ENCODE data around the gene GCLM. TPM values are rescaled to one million over a fixed set of nuclear protein-coding genes. Genes with fewer than 3 reads are reported as not detected.
"Not testable (repeated sequence)": the region's sequence is repeated elsewhere in the genome, so short reads cannot be mapped to it uniquely, and the experiment has no call there.

GCLM gene, protein sequence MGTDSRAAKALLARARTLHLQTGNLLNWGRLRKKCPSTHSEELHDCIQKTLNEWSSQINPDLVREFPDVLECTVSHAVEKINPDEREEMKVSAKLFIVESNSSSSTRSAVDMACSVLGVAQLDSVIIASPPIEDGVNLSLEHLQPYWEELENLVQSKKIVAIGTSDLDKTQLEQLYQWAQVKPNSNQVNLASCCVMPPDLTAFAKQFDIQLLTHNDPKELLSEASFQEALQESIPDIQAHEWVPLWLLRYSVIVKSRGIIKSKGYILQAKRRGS
- 10 to 100 TPM; 40.1 to 42.1 TPM for total RNA-seq

DNA sequence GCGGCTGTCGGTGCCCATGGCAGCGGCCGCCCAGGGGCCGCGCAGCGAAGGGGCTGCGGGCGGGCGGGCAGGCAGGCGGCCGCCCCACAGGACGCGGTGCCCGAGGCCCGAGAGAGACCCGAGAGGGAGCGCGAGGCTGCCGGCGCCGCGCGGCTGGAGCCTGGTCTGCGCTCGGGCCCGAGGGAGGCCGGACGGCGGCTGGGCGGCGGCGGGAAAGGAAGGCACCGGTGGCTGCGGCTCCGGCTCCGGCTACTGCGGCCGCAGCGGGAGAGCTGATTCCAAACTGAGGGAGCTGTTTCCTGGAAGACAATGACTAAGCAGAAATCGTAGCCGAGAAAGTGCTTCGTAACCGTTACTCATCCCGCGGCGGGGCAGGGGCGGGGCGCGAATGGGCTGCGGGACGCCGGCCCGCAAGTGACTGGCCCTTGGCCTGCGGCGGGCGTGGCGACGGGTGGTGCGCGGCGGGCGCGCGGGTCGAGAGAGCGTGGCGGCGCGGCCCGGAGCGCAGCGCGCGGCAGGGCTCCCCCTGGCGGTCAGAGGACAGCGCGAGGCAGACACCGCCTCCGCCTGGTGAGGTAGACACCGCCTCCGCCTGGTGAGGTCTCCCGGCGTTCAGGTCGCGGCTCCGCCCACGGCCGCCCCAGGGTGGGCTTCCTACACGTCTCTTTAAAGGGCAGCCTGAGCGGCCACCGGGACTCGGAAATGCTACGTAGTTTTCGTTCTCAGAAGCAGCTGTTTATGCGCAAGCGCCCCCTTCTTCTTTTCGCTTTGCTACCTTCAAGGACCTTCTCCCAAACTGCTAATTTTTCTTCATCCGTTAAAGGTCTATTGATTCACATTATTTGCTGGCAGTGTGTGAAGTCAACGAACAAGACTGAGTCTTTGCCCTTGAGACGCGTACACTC lies at the start of gene GCLM:
TSS of gene GCLM (minus strand) at position 285 of the 905 bp plus-strand sequence. CDS start at position 18, 267 bp downstream.
- no peaks in the 10 kb centered on the region for H3K9me3 Mint-ChIP-seq
- H3K36me3 Mint-ChIP-seq (ENCODE audit: low read depth): peaks cover 3% of the 10 kb centered on the region
- H3K4me3 Mint-ChIP-seq: peak within 1 kb of the TSS; percentile 83
- peak; percentile 91 for DNase-seq
- ChIA-PET CTCF (interaction anchor here (0.6 to 2.6 kb wide), 18 partner anchors 9 to 312 kb away, joined by 3 to 14 read pairs (median 4); partner anchors contain the start of gene DNTTIP2), POLR2A (interaction anchor here (0.7 to 4.0 kb wide), 6 partner anchors 30 to 151 kb away, joined by 3 to 24 read pairs (median 3); partner anchors contain the start of gene DNTTIP2)
- H3K4me1 Mint-ChIP-seq: peaks cover 37% of the 10 kb centered on the region
- peak within 1 kb of the TSS; percentile 86 for H3K27ac Mint-ChIP-seq
- H3K27me3 Mint-ChIP-seq: peaks cover 21% of the 10 kb centered on the region

DNA sequence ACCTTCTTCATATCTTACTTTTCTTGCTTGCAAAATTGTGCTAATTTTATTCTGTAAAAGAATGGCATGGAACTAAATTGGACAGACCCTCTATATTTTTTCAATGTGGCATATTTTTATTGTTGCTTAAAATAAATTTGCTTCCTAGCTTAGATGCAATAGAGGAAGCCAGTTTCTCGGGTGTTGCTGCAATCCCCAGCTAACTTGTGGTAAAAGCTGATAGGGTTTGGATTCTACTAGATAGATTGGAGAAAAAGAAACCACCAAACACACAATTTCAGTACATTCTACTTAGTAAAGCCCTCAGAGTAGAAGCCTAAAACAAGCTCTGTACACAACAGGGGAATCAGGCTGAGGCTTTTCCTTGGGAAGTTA lies 49.5 kb upstream of the GCLM start:
- no peak for DNase-seq
- POLR2A ChIA-PET: no interaction called here
- Mint-ChIP-seq H3K4me3 (no peak overlapping the region), H3K4me1 (no peaks in the 10 kb centered on the region), H3K9me3 (peaks cover 14% of the 10 kb centered on the region), H3K27ac (no peak overlapping the region), H3K27me3 (peaks cover 4% of the 10 kb centered on the region), H3K36me3 (ENCODE audit: low read depth) (no peaks in the 10 kb centered on the region)
- CTCF ChIA-PET: no interaction called here

DNA sequence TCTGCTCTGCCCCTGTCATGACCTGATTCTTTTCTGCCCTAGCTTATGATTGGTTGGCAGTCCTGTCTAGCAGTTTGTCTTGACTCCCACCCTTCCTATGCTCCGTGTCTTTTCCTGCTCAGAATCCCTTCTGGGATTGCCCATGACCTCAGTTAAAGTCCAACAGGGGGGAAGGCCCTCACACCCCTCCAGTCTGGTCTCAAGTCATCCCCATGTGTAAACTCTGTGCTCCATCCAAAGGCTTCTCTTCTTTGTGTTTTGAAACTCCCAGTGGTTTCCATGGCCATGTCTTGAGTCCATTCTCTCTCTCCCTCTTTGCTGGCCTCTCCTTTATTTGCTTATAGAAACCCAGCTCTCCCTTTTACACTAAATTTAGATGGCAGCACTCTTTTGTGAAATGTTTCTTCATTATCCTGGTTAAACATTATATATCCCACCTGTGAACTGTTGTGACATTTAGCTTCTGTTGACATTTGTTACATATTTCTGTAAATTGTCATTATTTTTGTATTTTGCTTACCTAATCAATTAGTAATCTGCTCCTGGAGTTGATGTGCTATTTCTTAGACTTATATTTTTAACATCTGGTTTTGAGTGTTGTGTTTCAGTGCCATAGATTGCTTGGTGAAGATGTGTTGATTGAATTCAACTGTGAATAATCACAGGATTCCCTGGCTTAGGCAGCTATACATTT lies 48.9 kb upstream of the GCLM start:
- POLR2A ChIA-PET: no interaction called here
- peaks cover 14% of the 10 kb centered on the region for H3K9me3 Mint-ChIP-seq

DNA sequence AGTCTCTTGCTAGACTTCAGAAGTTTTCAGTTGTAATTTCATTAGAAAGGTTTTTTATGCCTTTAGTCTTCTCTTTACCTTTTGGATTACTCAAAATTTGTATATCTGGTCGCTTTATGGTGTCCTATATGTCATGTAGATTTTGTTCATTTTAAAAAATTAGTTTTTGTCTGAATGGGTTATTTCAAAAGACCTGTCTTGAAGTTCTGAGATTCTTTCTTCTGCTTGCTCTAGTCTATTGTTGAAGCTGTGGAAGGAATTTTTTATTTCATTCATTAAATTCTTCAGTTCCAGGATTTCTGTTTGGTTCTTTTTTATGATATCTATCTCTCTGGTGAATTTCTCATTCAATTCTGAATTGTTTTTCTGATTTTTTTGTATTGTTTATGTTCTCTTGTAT lies 46.5 kb upstream of the GCLM start:
- peaks cover 23% of the 10 kb centered on the region for H3K9me3 Mint-ChIP-seq
- H3K36me3 Mint-ChIP-seq (ENCODE audit: low read depth): no peaks in the 10 kb centered on the region
- peaks cover 4% of the 10 kb centered on the region for H3K27me3 Mint-ChIP-seq
- CTCF ChIA-PET: no interaction called here
- POLR2A ChIA-PET: no interaction called here
- no peak overlapping the region for H3K4me3 Mint-ChIP-seq
- DNase-seq: no peak
- no peak overlapping the region for H3K27ac Mint-ChIP-seq
- H3K4me1 Mint-ChIP-seq: no peaks in the 10 kb centered on the region

More for the DNA sequence above, 48.9 kb upstream of the GCLM start:
- Mint-ChIP-seq H3K27ac (no peak overlapping the region), H3K27me3 (peaks cover 4% of the 10 kb centered on the region), H3K36me3 (ENCODE audit: low read depth) (no peaks in the 10 kb centered on the region), H3K4me1 (no peaks in the 10 kb centered on the region), H3K4me3 (no peak overlapping the region)
- no peak for DNase-seq
- CTCF ChIA-PET: no interaction called here

DNA sequence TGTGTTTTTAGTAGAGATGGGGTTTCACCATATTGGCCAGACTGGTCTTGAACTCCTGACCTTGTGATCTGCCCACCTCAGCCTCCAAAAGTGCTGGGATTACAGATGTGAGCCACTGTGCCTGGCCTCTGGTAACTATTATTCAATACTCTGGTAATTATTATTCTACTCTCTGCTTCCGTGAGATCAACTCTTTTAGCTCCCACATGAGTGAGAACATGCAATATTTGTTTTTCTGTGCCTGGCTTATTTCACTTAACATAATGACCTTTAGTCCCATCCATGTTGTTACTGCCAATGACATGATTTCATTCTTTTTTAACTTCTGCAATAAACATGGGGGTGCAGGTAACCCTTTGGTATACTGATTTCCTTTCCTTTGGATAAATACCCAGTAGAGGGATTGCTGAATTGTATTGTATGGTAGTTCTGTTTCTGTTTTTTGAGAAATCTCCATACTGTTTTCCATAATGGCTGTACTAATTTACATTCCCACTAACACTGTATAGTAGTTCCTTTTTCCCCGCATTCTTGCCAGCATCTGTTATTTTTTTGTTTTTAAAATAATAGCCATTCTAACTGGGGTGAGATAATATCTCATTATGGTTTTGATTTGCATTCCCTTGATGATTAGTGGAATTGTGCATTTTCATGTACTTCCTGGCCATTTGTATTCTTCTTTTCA lies 37.9 kb upstream of the GCLM start:
- H3K27me3 Mint-ChIP-seq; DNase-seq; CTCF ChIA-PET; H3K4me3 Mint-ChIP-seq; POLR2A ChIA-PET; H3K27ac Mint-ChIP-seq; H3K4me1 Mint-ChIP-seq; H3K36me3 Mint-ChIP-seq (ENCODE audit: low read depth); H3K9me3 Mint-ChIP-seq: not testable (repeated sequence)

DNA sequence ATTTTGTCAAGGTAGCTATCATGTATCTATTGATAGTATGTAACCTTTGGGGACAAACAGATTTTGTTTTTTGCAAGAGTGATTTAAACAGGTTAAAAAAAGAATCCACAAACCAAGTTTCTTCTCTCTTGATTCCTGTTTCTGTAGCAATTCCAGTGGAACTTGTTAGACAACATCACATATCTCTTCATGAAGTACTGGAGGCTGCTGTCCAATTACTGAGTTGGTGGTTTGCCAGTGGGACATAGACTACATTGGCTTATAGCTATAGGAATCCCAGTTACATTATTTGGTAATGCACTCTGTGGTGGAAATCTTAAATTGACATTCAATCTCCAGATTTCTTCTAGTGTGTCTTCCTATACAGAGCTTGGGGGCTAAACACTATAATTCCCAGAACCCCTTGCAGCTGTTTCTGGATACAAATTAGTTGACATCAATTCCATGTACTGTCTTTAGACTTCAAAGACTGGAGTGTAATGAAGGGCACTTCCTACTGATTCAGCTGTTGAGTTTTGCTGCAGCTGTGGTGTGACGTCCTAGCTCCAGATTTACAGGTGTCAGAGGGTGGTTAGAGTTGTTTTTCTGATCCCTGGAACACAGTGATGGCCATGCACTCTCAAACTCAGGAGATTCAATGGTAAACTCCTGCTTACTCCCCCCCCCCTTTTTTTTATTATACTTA lies 29.4 kb upstream of the GCLM start:
- Mint-ChIP-seq H3K27me3 (peaks cover 8% of the 10 kb centered on the region), H3K27ac (no peak overlapping the region), H3K4me1 (no peaks in the 10 kb centered on the region), H3K36me3 (ENCODE audit: low read depth) (no peaks in the 10 kb centered on the region), H3K9me3 (peaks cover 5% of the 10 kb centered on the region), H3K4me3 (no peak overlapping the region)
- POLR2A ChIA-PET: no interaction called here
- no peak for DNase-seq
- CTCF ChIA-PET: no interaction called here

DNA sequence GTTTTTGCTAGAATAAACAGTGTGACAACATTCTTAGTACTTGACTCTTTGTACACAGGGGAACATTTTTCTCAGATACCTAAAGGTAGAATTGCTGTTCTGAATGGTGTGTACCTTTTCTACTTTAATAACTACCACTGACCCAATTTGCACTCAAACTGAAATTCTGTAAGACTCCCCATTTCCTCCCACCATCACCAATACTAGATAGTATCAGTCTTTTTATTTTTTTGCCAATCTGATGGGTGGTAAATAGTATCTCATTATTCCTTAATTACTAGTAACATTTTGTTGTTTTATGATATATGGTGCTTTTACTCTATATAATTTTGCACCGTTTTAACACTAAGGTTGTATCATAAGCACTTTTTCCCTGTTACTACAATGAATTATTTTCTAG lies 28.8 kb upstream of the GCLM start:
- Mint-ChIP-seq H3K4me3 (no peak overlapping the region), H3K27me3 (peaks cover 8% of the 10 kb centered on the region), H3K4me1 (no peaks in the 10 kb centered on the region), H3K27ac (no peak overlapping the region), H3K9me3 (peaks cover 5% of the 10 kb centered on the region), H3K36me3 (ENCODE audit: low read depth) (no peaks in the 10 kb centered on the region)
- no peak for DNase-seq
- POLR2A ChIA-PET: no interaction called here
- CTCF ChIA-PET: no interaction called here

DNA sequence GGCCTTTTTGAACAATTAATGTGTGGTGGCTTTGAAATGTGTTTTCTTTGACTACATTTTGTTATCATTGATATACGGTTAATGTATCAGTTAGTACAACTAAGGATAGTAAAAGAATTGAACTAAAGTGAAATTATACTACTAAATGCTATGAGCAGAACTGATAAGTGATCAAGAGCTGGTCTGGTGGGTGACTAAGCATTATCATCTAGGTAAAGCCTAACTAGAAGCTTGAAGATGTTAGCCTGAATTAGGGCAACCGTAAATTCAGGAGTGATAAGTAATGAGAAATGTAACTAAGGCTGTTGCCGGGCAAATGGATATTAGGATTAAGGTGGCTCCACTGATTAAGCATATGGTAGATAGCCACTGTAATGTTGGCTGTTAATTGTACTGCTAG lies 16.0 kb upstream of the GCLM start:
- H3K4me1 Mint-ChIP-seq: no peaks in the 10 kb centered on the region
- ChIA-PET POLR2A (no interaction called here), CTCF (no interaction called here)
- H3K27me3 Mint-ChIP-seq: peaks cover 20% of the 10 kb centered on the region
- H3K4me3 Mint-ChIP-seq: no peak overlapping the region
- H3K36me3 Mint-ChIP-seq (ENCODE audit: low read depth): no peaks in the 10 kb centered on the region
- H3K27ac Mint-ChIP-seq: no peak overlapping the region
- peaks cover 9% of the 10 kb centered on the region for H3K9me3 Mint-ChIP-seq
- no peak for DNase-seq

DNA sequence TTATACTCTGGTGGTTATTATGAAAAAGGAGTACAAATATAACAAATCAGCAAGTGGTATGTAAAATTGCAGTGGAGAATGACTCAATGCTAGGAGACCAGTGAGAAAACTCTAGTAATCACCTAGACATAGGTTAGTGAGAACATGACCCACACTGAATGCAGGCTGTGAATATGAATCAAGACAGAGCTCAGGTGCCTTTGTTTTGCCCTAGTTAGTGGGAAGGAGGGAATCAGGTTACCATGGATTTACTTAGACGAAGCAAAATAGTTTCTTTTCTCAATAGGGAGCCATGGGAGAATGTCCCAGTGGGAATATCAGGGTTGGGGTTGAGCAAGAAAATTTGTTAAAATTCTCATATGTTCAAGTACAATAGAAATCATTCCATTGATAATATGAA lies 10.6 kb upstream of the GCLM start:
- ChIA-PET CTCF (no interaction called here), POLR2A (no interaction called here)
- no peaks in the 10 kb centered on the region for H3K4me1 Mint-ChIP-seq
- no peaks in the 10 kb centered on the region for H3K36me3 Mint-ChIP-seq (ENCODE audit: low read depth)
- no peak overlapping the region for H3K27ac Mint-ChIP-seq
- no peaks in the 10 kb centered on the region for H3K9me3 Mint-ChIP-seq
- H3K27me3 Mint-ChIP-seq: peaks cover 5% of the 10 kb centered on the region
- H3K4me3 Mint-ChIP-seq: no peak overlapping the region
- no peak for DNase-seq

DNA sequence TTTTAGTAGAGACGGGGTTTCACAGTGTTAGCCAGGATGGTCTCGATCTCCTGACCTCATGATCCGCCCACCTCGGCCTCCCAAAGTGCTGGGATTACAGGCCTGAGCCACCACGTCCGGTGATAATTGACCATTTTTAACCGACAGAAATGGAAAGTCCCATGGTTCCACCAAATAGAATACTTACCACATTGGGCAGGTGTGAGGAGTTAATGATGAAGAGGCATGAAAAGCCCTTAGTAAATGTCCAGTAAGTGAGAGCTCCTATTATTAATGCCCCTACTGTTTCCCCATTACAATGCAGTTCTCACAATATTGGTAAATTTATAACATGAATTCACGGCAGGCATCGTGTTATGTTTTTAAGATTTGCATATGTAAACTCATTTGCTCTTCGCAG lies 8.1 kb upstream of the GCLM start:
- CTCF ChIA-PET: no interaction called here
- no peak for DNase-seq

DNA sequence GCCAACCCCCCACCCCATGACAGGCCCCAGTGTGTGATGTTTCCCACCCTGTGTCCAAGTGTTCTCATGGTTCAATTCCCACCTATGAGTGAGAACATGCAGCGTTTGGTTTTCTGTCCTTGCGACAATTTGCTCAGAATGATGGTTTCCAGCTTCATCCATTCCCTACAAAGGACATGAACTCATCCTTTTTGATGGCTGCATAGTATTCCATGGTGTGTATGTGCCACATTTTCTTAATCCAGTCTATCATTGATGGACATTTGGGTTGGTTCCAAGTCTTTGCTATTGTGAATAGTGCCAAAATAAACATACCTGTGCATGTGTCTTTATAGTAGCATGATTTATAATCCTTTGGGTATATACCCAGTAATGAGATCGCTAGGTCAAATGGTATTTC lies 1.6 kb upstream of the GCLM start:
- not testable (repeated sequence) for H3K36me3 Mint-ChIP-seq (ENCODE audit: low read depth); H3K27ac Mint-ChIP-seq; DNase-seq; H3K9me3 Mint-ChIP-seq
- Mint-ChIP-seq H3K4me1 (peaks cover 27% of the 10 kb centered on the region), H3K4me3 (peak overlapping the region; percentile 2), H3K27me3 (peaks cover 26% of the 10 kb centered on the region)
- CTCF ChIA-PET: interaction anchor here (0.9 to 2.6 kb wide), 5 partner anchors 13 to 129 kb away, joined by 3 to 14 read pairs (median 9); partner anchors contain the start of gene DNTTIP2
- POLR2A ChIA-PET: interaction anchor here (2.3 kb wide), 1 partner anchor 32 kb away, joined by 24 read pairs; the partner anchor contains the start of gene DNTTIP2

More for the DNA sequence above, 8.1 kb upstream of the GCLM start:
- H3K36me3 Mint-ChIP-seq (ENCODE audit: low read depth): peaks cover 3% of the 10 kb centered on the region
- peaks cover 23% of the 10 kb centered on the region for H3K27me3 Mint-ChIP-seq
- H3K4me1 Mint-ChIP-seq: no peaks in the 10 kb centered on the region
- POLR2A ChIA-PET: no interaction called here
- H3K4me3 Mint-ChIP-seq: no peak overlapping the region
- H3K9me3 Mint-ChIP-seq: no peaks in the 10 kb centered on the region
- no peak overlapping the region for H3K27ac Mint-ChIP-seq

DNA sequence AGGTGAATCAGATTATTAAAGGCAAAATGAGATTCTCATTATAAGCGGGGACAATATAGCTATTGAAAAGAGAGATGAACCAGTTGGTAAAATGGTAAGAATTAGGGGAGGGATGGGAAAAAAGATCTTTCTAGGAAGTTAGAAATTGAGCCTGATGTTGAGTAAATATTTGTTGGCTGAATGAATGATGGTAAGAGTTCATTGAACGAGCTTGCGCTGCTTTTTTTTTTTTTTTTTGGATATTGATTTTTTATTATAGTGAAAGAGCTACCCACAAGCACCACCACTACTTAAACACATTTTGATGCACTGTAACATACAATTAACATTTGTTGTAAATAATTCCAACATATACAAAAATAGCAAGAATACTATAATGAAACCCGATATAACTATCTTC lies 1.1 kb upstream of the GCLM start:
- Mint-ChIP-seq H3K4me1 (peaks cover 30% of the 10 kb centered on the region), H3K27ac (peak overlapping the region; percentile 70), H3K36me3 (ENCODE audit: low read depth) (peaks cover 3% of the 10 kb centered on the region), H3K4me3 (peak overlapping the region; percentile 81), H3K27me3 (peaks cover 26% of the 10 kb centered on the region), H3K9me3 (no peaks in the 10 kb centered on the region)
- POLR2A ChIA-PET: interaction anchor here (1.2 to 4.0 kb wide), 4 partner anchors 31 to 64 kb away, joined by 3 to 24 read pairs (median 10); partner anchors contain the start of gene DNTTIP2
- CTCF ChIA-PET: interaction anchor here (0.6 to 2.6 kb wide), 14 partner anchors 8 to 311 kb away, joined by 3 to 14 read pairs (median 5); partner anchors contain the start of gene DNTTIP2
- no peak for DNase-seq
